Upper lobe of left lung (tissue), 4 donors: ENCODE data around the gene KRT80.

Experiments
- CTCF ChIP-seq, 6 experiments: fragments of 450-650 bp in 4 of 6; fragments of 200-600 bp in 2 of 6; sonication (generic) in 2 of 6; IDR thresholded peaks; one replicate each; pipeline ENCODE4 v1.5.1; 2016 to 2019; ENCODE audit warnings: antibody characterized with exemption in 6 of 6
- EP300 ChIP-seq, 4 donors: sonication (generic); formaldehyde crosslinking; IDR thresholded peaks; one replicate each; pipeline ENCODE4 v1.5.1; 2017; ENCODE audit warnings: antibody characterized with exemption in 4 of 4, control low read depth in 2 of 4
- POLR2A ChIP-seq, 4 donors: fragments of 450-650 bp; IDR thresholded peaks; one replicate each; pipeline ENCODE4 v1.5.1; 2016 to 2017; ENCODE audit warnings: antibody characterized with exemption in 4 of 4, mild to moderate bottlenecking in 2 of 4

GRCh38 chr12:52189376-52190174, 2.2 kb downstream of the KRT80 start:
- no peak for TF ChIP-seq CTCF (IDR thresholded peaks at IDR 0.05)
- no peak for TF ChIP-seq POLR2A (IDR thresholded peaks at IDR 0.05)
- TF ChIP-seq EP300 (IDR thresholded peaks at IDR 0.05): no peak
